GM18951 (cell line): ENCODE data around the gene TDP2.

Experiments
- POLR2A ChIP-seq: IDR thresholded peaks from 4 replicates; pipeline ENCODE4 v1.6.1; 2011; ENCODE audit warnings: mild to moderate bottlenecking; ENCODE audit not compliant: insufficient read length, insufficient read depth; ENCODE audit errors: extremely low read depth
- in situ Hi-C: fragments of 300-500 bp; cut with MboI; formaldehyde crosslinking; loops from one replicate; pipeline ENCODE4 v1.12.0; 2022; ENCODE audit warnings: low sequenced_read_pairs, mixed read lengths, inconsistent platforms; ENCODE audit not compliant: unreplicated experiment

TDP2 gene

DNA sequence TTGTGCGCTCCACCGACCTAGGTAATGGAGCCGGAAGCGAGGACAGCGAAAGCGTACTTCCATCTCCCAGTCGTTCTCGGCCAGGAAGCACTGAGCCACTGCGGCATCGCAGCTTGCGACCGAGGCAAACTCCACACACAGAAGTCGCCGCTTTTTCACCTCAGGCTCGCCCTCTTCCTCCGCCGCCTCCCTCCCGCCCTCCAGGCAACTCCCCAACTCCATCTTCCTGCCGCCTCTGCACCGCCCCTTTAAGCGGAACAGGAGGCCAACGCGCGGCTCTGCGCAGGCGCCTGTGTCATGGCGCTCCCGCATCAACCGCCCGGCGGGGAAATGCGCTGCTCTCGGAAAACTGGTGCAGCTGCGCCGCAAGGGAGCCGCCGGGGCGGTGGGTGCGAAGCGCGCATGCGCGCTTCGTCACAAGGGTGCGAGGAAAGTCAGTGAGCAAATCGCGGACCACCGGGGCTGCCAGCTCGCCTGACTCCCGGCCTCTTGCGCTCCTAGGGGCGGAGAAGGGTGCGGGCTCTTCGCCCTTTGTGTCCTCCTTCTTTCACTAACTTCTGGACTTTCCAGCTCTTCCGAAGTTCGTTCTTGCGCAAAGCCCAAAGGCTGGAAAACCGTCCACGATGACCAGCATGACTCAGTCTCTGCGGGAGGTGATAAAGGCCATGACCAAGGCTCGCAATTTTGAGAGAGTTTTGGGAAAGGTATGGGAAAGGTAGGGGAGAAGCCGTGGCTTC is at the start of gene TDP2, which contains the start of gene ACOT13:
Gene TDP2, minus strand, starts transcription at position 259 of the 737 bp plus-strand sequence. Its CDS starts 37 bp downstream, at position 222.
Gene ACOT13, plus strand, starts transcription at position 437 of the 737 bp plus-strand sequence. Its CDS starts 187 bp downstream, at position 624.
- in situ Hi-C loops, result no loop called here
- peak; percentile 84 for TF ChIP-seq POLR2A

DNA sequence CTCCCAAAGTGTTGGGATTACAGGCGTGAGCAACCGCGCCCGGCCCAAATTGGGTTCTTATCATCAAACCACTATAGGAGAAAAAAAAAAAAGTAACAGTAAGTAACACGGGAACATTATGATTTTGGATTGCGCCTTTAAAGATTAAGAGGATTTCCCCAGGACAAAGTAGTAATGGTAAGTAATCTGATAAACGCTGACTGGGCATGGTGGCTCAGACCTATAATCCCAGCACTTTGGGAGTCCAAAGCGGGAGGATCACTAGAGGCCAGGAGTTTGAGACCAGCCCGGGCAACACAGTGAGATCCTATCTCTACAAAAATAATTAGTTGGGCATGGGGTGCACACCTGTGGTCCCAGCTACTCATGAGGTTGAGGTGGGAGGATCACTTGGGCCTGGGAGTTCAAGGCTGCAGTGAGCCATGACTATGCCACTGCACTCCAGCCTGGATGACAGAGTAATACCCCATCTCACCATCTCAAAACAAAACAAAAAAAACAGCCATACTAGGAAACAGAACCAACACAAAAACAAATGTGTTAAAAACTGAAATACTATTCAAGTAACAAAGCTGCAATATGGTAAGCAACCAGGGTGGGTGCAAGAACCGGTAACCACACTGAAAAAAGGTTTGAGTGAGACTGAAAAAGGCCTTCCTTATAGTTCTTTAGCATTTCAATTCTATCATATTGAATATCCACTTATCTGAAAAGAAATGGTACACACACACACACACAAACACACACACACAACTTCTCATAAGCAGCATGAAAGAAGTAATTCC is 44.0 kb upstream of the TDP2 start:
- in situ Hi-C loops, result no loop called here

DNA sequence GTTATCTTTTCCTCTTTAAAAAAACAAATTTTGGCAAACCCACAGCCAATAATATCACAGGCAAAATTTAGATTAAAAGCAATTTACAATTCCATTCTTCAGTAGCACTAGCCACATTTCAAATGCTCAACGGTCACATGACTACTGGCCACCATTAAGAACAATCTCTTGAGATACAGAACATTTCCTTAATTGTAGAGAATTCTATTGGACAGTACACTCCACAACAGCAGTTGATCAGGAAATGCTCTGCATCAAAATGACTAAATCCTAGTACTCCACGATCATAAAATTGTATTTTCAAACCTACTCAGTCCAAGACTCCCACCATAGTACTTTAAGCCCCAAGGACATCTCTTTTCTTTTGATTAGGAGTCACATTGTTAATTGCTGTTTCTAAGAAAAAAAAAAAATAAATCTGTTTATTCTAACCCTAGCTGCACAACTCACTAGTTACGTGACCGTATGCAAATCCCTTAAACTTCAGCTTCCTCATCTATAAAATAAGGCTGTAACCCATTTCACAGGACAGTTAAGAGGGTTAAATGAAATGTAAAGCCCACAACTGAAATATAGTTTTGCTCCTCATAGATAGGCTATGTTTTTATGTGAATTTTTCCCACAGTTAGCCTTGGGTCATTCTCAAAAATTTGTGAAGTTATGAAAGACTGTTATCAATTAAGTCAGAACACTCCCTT is 42.5 kb upstream of the TDP2 start:
- in situ Hi-C loops, result loop anchor here (5.0 kb wide), 1 partner anchor 122 kb away; no protein-coding TSS in a partner anchor
- TF ChIP-seq POLR2A, result no peak

More for the DNA sequence above, 44.0 kb upstream of the TDP2 start:
- TF ChIP-seq POLR2A, result no peak

DNA sequence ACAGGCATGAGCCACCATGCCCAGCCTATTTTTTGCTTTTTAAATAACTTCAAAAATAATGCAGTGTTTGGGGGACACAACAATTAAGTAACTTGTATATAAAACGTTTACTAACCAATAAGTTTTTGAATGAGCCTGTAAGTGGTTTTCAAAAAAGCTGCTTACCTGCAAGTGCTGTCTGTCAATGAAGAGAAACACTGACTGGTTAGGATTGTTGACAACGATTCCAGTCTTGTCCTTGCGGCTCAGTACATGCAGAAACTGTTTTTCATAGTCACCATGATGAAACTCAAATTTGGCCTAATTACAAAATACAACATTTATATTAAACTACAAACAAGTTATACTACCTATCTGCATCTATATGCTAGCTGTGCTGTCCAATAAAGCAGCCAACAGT is 41.9 kb upstream of the TDP2 start:
- no peak for TF ChIP-seq POLR2A
- in situ Hi-C loops, result loop anchor here (5.0 kb wide), 1 partner anchor 121 kb away; no protein-coding TSS in a partner anchor

- no peak for TF ChIP-seq POLR2A
- in situ Hi-C loops, result no loop called here
These were observed 37.8 kb upstream of the TDP2 start for GRCh38 chr6:24704468-24704867.

- TF ChIP-seq POLR2A, result no peak
- in situ Hi-C loops, result no loop called here
These were observed 36.1 kb upstream of the TDP2 start for GRCh38 chr6:24702720-24703282.

GRCh38 chr6:24699521-24700359 is 33.0 kb upstream of the TDP2 start:
- no peak for TF ChIP-seq POLR2A
- in situ Hi-C loops, result loop anchor here (10.0 kb wide), 1 partner anchor 415 kb away; no protein-coding TSS in a partner anchor

DNA sequence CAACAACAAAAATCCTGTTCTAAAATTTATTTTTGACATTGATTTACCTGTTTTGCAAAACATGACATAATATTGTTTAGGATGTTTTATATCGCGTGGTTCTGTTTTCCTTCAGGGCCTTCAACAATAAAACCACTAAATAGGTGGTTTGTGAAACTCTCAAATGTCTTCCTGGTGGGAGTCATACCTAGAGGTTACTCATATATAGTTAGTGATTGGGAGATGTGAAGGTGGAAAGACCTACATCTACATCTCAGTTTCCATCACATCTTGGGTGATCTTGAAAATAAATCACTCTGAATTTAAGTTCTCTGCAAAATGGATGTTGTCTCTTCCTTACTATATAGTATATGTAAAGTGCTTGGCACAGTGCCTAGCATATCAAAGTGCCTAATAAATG is 29.4 kb upstream of the TDP2 start:
- in situ Hi-C loops, result loop anchor here (10.0 kb wide), 1 partner anchor 411 kb away; no protein-coding TSS in a partner anchor
- no peak for TF ChIP-seq POLR2A

DNA sequence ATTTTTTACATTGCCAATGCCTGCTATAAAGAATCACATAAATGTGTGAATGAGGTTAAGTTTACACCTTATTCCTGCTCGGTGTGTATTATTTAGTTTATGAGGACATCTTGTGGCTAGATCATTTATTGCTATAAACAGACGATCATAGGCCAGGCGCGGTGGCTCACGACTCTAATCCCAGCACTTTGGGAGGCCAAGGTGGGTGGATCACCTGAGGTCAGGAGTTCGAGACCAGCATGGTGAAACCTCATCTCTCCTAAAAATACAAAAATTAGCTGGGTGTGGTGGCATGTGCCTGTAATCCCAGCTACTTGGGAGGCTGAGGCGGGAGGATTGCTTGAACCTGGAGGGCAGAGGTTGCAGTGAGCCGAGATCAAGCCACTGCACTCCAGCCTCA is 28.9 kb upstream of the TDP2 start:
- in situ Hi-C loops, result loop anchor here (10.0 kb wide), 1 partner anchor 411 kb away; no protein-coding TSS in a partner anchor

DNA sequence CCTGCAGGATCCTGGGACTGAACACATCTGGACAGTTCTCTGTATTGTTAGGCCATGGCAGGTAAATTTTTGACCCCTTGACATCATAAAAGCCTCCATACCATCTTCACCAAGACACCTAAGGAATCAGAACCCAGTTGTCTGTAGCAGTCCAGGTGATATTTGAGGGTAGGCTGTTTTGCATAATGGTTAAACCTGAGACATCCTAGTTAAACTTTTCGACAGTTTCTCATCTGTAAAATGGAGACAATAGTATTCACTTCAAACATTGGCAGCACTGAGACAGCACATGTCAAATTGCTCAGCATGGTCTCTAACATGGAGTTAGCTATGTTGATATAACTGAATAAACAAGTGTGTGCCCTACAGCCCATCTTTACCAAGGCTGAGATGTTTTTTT is 27.5 kb upstream of the TDP2 start:
- no peak for TF ChIP-seq POLR2A
- in situ Hi-C loops, result loop anchor here (10.0 kb wide), 1 partner anchor 409 kb away; no protein-coding TSS in a partner anchor

GRCh38 chr6:24692848-24693592 is 26.3 kb upstream of the TDP2 start:
- in situ Hi-C loops, result loop anchor here (10.0 kb wide), 1 partner anchor 408 kb away; no protein-coding TSS in a partner anchor

More at GRCh38 chr6:24692848-24693592, 26.3 kb upstream of the TDP2 start:
- TF ChIP-seq POLR2A, result no peak
